B cell (primary cell): ENCODE results near the gene PC.

Source experiments
- CTCF ChIP-seq: fragments of 200-600 bp; IDR thresholded peaks from one replicate; pipeline ENCODE4 v1.8.0; 2022; ENCODE audit warnings: antibody characterized with exemption, mild to moderate bottlenecking
- EZH2 ChIP-seq: IDR thresholded peaks from 2 replicates; pipeline ENCODE4 v1.6.1; 2012; ENCODE audit warnings: borderline replicate concordance, low read depth, mild to moderate bottlenecking, moderate library complexity, low read length; ENCODE audit not compliant: insufficient read depth, poor library complexity, severe bottlenecking

- TF ChIP-seq CTCF, result no peak
- TF ChIP-seq EZH2, result no peak
These were observed 78.6 kb downstream of the PC start for GRCh38 chr11:66879583-66879982.
